Measurements from ENCODE around the gene TTC1.

- TF ChIP-seq POLR2A (IDR thresholded peaks at IDR 0.05), result no peak
- TF ChIP-seq CTCF (IDR thresholded peaks at IDR 0.05 in 8 of 11, conservative IDR thresholded peaks at IDR 0.05 in 3 of 11), result no peak
- TF ChIP-seq POLR2AphosphoS5 (IDR thresholded peaks at IDR 0.05), result no peak
These were observed 63.0 kb downstream of the TTC1 start for GRCh38 chr5:160071916-160072315.
